Activated CD4-positive, alpha-beta T cell treated with anti-CD3 and anti-CD28 coated beads, Interleukin-10, Interleukin-2, amounts not matched to agents 100 ng/mL and 50 ng/mL, durations not matched to agents 16 hours and 8 hours (primary cell): Measurements from ENCODE around the gene GUK1.

Experiments used
- DNase-seq: peaks from one replicate; pipeline ENCODE4 v3.0.0-alpha.2; 2020

Gene GUK1

GRCh38 chr1:228164561-228165371 lies 24.7 kb downstream of the GUK1 start:
- DNase-seq, result no peak

- DNase-seq, result peak; percentile 100
Measured at GRCh38 chr1:228165372-228166169, 25.5 kb downstream of the GUK1 start, which contains the start of gene IBA57. IBA57 (plus strand) TSS chr1:228165804; CDS start chr1:228165817, 13 bp downstream.

GRCh38 chr1:228166170-228166936 lies 26.3 kb downstream of the GUK1 start:
- peak; percentile 56 for DNase-seq

- DNase-seq, result no peak
Measured at GRCh38 chr1:228168563-228169270, 28.6 kb downstream of the GUK1 start.

GRCh38 chr1:228169345-228169744 lies 29.3 kb downstream of the GUK1 start:
- no peak for DNase-seq

- DNase-seq, result no peak
Measured at GRCh38 chr1:228170666-228171065, 30.6 kb downstream of the GUK1 start.

- DNase-seq, result no peak
Measured at GRCh38 chr1:228171221-228171891, 31.3 kb downstream of the GUK1 start.

- DNase-seq, result no peak
Measured at GRCh38 chr1:228172591-228173527, 32.8 kb downstream of the GUK1 start.

- peak; percentile 30 for DNase-seq
Measured at GRCh38 chr1:228173528-228174481, 33.7 kb downstream of the GUK1 start.

GRCh38 chr1:228174482-228175315 lies 34.6 kb downstream of the GUK1 start:
- peak; percentile 38 for DNase-seq

- DNase-seq, result no peak
Measured at GRCh38 chr1:228175316-228176023, 35.4 kb downstream of the GUK1 start.

GRCh38 chr1:228176024-228176395 lies 35.9 kb downstream of the GUK1 start:
- DNase-seq, result no peak

- DNase-seq, result no peak
Measured at GRCh38 chr1:228176461-228177182, 36.5 kb downstream of the GUK1 start.

GRCh38 chr1:228177183-228177475 lies 37.0 kb downstream of the GUK1 start:
- no peak for DNase-seq

- DNase-seq, result no peak
Measured at GRCh38 chr1:228177721-228178710, 37.9 kb downstream of the GUK1 start.
